Femur (tissue), 1 donor: ENCODE results near the gene WTIP.
"Not testable (repeated sequence)": the region's sequence is repeated elsewhere in the genome, so short reads cannot be mapped to it uniquely, and the experiment has no call there.

Experiments
- DNase-seq: peaks from one replicate; pipeline ENCODE4 v3.0.0-alpha.2; 2017

Gene WTIP

DNA sequence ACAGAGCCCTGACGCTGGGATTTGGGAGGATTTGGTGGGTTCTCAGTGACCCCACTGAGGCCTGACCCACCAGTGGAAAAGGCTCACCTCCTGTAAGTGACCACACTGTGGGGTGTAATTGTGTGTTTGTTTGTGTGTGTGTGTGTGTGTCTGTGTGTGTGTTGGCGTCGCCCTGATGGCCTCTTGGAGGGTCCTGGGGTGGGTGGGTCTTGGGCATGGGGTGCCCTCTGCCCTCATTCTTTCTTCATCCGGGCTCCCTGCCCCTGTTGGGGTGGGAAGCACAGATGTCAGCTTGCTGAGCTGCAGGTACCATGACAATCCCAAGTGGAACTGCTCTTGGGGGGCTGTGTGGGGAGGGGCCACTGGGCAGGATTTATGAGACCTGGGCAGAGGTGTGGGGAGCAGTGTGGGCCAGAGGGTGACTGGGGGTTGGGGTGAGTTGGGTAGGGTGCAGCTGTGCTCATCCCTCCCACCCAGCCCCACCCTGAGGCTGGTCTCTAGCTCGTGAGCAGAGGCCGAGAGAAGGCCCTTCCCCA is 22.8 kb downstream of the WTIP start:
- no peak for DNase-seq

DNA sequence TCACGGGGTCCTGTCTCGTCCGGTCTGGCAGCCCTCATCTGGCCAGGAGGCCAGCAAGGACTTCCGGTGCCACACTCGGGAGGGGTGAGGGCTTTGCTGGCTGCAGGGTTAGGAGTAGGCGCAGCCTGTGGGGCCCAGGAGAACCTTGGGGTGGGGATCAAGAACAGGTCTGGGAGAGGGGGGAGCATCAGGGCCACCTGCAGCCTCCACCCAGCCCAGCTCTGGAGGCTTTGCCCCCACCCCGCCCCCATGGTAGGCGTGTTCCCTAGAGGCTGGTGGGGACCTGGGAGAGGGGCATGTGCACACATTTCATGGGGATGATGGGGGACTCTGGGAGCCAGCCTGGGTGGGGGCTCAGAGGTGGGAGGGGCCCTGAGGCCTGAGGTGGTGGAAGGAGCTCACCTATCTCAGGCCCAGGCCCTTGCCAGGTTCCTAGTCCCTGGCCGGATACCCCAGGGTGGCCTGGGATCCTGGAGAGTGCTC is 23.3 kb downstream of the WTIP start:
- DNase-seq: no peak

DNA sequence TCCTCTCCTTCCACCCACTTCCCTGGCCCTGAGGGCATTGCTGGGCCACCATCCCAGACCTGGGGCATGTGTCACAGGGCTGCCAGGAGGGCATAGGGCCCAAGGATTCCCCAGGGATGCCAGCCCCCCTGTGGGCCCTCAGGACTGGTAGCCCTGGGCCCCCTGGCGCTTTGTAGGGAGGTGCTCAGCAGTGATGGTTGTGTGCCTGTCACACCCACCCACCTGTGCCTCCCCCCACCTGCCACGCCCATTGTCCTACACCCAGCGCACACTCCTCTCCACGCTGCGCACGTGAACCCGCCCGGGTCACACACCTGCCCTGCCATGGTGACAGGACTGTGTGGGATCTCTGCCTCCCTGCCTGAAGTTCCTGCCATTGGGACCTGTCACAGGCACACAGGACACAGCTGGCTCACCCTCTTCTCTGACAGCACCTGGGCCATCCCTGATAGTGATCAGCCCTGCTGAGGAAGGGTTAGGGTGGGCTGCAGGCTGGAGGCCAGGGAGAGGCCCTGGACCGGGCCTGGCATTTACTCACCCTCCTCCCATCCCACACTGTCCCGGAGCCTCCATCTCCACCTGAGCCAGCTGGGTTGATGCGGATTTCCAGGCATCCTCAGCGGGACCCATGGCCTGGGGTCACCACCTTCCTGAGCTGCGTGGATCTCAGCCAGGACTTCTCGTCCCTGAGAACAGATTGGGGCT is 23.9 kb downstream of the WTIP start:
- DNase-seq: no peak

DNA sequence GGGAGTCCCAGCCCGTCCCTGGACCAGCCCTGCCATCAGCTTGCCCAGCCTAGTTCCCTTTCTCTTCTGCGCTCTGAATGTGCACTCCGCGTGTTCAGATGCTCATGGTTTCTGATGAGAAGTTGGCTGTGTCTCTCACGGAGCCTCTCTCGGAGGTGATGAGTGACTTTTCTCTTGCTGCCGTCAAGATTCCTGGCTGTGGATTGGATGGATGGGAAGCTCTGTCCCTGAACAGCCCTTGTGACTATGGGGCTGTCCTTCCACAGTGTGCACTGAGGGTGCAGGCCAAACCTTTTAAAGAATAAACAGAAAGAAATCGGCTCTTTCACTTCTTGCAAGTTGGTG is 24.4 kb downstream of the WTIP start:
- DNase-seq: no peak

DNA sequence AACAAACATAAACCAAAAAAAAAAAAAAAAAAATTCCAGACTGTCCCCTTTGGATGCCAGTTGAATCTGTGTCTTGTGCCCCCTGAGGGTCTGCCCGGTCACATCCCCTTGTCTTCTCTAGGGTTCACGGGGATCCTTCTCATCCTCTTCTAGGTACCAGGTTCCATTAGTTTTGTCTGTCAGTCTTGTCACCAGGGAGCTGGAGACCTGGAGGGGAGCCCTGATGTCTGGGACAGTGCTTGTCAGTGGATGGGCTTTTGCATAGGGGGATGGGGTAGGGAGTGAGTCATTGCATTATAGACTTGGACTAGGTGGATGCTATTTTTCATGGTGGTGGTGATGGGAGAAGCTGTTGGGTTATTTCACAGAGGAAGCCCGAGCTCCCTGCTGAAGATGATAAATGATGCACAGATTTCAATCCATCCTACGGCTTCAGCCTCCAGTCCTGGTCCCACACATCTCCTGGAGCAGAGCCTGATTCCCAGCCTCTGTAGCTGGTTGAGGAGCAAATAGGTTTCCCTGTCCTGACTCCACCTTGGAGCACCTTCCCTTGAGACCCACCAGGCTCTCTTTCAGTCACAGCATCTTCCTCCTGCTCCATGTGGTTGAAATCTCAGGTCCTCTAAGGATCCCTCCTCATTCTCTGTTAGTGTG is 26.0 kb downstream of the WTIP start:
- DNase-seq: no peak

DNA sequence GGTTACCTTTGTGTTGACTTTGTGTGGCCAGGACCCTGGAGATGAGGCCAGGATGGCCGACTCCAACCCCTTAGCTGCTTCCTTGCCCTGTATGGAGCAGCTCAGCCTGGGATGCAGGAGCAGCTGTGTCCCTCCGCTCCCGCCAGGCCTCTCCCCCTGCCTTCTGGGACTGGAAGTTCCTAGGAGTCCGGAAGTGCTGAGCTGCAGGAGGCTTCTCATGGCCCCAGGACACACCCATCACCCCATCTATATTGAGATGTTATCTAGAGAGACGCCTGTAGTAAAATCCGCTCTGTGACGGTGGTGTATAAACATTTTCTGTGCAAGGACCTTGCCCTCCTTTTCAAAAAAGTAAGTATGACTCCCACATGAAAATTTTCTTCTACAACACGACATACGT is 27.0 kb downstream of the WTIP start:
- no peak for DNase-seq

DNA sequence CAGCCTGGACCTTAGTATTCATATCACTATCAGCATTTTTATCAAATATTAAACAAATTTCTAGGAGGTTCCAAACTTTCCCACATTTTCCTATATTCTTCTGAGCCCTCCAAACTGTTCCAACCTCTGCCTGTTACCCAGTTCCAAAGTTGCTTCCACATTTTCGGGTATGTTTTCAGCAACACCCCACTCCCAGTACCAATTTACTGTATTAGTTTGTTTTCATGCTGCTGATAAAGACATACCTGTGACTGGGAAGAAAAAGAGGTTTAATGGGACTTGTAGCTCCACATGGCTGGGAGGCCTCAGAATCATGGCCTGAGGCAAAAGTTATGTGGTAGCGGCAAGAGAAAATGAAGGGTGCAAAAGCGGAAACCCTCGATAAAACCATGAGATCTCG is 29.3 kb downstream of the WTIP start:
- DNase-seq: not testable (repeated sequence)

DNA sequence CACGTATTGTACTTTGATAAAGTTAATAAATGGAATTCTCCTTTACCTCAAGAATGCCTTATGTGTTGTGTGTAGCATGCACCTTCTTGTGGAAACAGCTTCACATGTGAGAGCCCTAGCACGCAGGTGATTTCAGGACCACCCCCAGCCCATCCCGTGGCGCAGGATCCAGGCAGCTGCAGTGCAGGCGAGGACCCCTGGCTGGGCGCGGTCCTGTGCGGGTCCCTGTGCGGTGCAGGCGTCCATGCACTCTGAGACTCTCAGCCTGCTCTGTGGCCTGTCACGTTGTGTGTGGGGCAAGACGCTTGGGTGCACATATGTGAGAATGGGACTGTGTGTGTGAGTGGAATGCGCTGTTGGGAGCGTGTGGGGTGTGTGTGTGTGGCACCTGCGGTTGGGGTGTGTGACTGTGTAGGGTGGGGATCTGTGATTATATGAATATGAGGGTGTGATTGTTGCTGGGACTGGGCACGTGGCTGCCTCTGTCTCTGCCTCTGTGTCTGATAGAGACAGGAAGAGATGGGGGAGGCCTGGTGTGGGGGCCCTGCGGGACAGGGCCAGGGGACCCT is 30.8 kb downstream of the WTIP start:
- no peak for DNase-seq

DNA sequence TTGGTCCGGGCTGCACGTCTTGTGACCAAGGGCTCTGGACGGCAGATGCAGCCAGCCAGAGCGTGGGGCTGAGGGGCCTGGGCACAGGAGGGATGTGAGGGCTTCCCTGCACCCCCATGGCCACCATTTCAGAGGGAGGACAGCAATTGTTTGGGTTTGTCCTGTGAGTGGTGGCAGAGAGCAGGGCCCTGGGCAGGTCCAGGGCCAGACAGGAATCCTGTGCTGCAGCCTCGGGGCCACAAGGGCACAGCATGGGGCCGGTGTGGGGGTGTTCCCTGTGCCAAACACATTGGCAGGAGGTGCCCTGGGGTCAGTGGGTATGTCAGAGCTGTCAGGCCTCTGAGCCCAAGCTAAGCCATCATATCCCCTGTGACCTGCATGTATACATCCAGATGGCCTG is 32.2 kb downstream of the WTIP start:
- no peak for DNase-seq

DNA sequence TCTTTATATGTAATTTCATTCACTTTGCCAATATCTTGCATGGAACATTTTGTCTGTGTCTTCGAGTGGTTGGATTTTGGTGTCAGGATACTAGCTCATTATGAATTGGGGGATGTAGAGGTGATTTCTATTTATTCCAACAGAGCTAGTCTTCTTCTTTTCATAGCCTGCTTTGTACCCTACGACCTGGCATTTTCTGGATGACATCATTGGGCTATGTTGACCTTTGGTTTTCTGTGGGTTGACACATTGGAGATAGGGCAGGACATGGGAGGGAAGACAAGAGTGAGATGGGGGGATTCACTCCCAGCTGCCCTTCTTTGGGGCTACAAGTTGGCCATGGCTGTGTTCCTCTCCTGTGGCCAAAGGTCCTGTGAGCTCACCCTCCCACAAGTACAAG is 38.0 kb downstream of the WTIP start:
- DNase-seq: no peak

DNA sequence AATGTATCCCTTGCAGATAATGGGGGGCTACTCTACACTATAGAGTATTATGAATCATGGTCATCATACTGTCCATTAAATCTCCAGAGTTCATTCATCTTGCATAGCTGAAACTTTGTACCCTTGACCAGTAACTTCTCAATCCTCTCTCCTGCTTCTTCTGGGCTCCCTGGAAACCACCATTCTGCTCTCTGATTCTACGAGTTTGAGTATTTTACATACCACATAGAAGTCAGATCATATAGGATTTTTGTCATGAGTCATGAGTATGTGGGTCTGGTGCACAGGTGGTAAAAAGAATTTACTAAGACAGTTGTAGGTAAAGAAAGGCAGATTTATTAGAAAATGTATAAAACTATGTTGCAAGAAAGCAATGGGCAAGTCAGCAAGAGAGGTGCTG is 41.9 kb downstream of the WTIP start:
- DNase-seq: no peak

DNA sequence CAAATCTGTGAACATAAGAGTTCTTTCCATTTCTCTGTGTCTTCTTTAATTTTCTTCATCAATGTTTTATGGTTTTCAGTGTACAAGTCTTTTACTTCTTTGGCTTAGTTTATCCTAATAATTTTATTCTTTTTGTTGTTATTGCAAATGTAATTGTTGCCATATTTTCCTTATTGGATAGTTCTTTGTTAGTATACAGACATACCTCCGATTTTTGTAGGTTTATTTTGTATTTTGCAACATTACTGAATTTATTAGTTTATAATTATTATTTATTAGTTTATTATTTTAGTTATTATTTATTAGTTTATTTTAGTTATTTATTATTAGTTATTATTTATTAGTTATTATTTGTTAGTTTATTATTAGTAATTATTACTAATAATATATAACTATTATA is 43.4 kb downstream of the WTIP start:
- DNase-seq: no peak

DNA sequence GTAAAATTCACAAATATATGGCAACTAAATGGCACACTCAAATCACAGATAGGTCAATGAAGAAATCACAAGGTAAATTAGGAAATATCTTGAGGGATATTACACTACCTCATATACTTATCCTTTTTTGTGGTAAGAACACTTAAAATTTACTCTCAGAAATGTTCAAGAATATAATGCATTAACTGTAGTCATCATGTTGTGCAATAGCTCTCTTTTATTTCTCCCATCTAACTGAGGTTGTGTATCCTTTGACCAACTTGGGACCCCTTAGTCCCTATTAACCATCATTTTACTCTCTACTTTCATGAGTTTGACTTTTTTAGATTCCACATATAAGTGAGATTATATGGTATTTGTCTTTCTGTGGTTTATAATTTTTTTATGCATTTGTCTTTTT is 52.6 kb downstream of the WTIP start:
- DNase-seq: no peak

DNA sequence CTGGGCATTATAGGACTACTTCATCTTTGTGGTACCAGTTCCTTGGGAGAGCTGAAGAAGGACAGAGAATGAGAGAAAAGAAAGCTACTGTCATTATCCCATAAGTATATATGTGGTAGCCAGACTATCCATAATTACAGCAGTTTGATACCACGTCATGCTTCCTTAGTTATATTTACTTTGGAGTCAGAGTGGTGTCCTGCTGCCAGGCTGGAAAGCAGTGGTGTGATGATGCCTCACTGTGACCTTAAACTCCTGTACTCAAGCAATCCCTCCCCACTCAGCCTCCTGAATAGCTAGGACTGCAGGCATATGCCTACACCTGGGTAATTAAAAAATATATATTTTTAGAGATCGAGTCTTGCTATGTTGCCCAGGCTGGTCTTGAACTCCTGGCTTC is 57.8 kb downstream of the WTIP start:
- peak; percentile 43 for DNase-seq

DNA sequence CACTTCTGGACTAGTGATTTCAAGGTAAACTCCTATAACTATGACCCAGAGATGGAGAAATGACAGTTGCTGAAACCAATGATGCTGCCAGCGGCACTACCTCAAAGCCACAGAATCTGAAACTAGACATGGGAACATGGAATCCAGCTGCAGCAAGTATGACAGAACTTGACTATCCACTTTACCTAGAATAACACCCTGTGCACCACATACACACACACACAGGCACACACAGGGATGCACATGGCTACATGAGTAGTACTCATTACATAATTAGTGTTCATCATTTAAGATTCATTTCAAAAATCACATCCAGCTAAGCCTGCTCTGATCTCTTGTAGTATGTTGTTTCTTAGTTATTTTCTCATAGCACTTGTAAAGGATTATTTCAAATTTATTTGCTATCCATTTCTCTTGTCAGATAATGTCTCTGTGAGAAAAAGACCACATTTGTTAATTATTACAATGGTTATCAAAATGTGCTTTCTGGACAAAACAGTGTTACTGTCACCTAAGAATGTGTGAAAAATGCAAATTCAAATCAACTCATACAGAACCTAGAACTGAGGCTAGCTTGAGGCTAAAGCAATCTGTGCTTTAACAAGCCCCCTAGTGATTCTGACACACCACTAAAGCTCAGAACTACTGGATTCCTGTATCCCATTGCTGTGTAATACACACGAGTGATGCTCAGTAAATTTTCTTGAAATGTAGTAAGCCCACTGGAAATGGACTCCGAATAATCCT is 59.4 kb downstream of the WTIP start:
- DNase-seq: no peak

DNA sequence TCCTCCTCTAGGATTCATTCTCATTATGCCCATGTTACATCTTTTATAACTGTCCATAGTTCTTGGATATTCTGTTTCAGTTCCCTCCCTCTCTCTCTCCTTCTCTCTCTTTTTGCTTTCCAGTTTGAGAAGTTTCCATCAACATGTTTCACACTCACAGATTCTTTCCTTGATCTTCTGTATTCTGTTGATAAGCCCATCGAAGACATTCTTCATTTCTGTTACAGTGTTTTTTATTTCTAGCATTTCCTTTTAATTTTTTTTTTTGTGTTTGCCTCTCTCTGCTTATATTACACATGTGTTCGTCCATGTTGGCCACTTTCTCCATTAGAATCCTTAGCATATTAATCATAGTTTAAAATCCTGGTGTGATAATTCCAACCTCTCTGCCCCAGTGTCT is 68.3 kb downstream of the WTIP start:
- no peak for DNase-seq

DNA sequence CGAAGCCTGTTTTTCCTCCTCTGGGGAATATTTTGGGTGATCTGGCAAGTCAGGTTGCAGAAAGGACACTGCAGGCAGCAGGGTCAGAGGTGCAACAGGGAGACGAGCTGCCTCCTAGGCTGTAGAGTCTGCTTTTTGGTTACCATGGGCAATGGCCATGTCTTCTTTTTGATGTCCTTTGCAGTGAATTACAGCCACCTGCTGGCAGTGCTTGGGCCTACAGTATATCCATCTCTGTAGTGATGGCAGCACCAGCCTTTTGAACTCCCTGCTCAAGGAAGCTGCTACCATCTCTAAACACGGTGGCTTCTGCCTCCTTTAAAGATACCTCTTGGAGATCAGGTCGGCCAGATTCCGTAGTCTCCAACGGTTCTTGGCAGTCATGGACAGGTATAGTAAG is 73.9 kb downstream of the WTIP start:
- no peak for DNase-seq

DNA sequence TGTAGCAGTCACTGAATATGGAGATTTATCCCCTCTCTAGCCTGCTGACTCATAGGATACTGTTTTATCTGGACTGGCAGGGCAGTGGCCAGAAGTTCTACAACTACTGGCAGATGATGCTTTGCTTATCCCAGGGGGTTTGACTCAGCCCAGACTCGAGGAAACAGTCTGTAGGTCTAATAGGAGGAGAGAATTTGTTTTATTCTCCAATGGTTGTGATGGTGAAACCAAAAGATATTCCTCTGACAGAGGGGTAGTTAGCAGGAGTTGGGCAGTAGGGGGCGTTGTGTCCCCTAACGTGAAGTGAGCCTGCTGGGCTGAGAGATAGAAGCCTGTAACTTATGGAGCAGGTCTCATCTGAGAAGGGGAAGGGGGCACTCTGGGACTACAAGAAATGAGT is 74.9 kb downstream of the WTIP start:
- DNase-seq: no peak

DNA sequence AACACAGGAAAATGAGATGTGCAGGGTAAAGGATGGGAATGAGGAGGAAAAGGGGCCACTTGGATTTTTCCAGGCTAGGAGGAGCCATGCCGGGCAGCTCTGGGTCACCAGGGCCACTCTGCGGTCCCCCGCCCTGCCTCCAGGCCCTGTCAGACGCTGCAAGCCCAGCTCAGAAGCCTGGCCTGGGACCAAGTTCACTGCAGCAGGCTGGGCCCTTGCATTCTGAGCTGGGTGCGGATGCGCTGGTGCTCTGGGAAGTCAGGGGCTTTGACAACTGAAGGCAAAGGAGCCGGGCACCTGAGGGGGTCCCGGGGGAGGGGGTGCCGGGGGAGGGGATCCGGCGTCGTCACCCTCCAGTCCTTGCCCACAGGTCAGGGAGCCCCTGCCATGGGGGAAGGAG is 77.5 kb downstream of the WTIP start:
- DNase-seq: no peak

DNA sequence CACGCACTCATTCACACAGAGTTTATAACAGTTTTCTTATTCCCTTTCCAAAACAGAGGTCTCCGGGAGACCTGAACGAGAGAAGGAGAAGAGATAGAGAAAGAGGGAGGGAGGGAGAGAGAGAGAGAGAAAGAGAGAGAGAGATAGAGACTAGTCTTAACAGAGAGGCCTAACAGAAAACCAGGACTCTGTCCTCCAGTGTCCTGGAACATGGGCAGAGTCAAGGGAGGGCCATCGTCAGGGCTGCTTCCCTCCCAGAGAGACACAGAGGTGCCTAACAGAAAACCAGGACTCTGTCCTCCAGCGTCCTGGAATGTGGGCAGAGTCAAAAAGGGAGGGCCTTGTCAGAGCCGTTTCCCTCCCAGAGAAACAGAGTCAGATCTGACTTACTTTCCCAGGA is 78.7 kb downstream of the WTIP start:
- no peak for DNase-seq
